Measurements from ENCODE around the gene GPD2.
A peak's percentile ranks its signal among the peaks of the same experiment; 100 is the strongest.

GPD2 gene

GRCh38 chr2:156435718-156436496, at the start of gene GPD2:
Gene GPD2 (plus strand): TSS chr2:156436379. CDS start chr2:156476106, 39,727 bp downstream.
- peak within 1 kb of the TSS; percentile 98 for H2AFZ ChIP-seq
- H3K27me3 ChIP-seq (ENCODE audit: control insufficient read depth, insufficient read depth, low read length), result no peaks in the 10 kb centered on the region
- H3K79me2 ChIP-seq, result peaks cover 9% of the 10 kb centered on the region
- H3K4me1 ChIP-seq, result peaks cover 42% of the 10 kb centered on the region
- peak within 1 kb of the TSS; percentile 96 for H3K27ac ChIP-seq
- H3K4me3 ChIP-seq (ENCODE audit: low read depth, low read length), result peak within 1 kb of the TSS; percentile 87
- peak within 1 kb of the TSS; percentile 90 for H3K4me2 ChIP-seq (ENCODE audit: low read length)
- TF ChIP-seq CTCF (IDR thresholded peaks at IDR 0.05), result peak; percentile 12
- peak within 1 kb of the TSS; percentile 81 for H3K9ac ChIP-seq
- H3K36me3 ChIP-seq (ENCODE audit: control insufficient read depth, insufficient read depth, low read length), result no peaks in the 10 kb centered on the region
- H3K9me3 ChIP-seq (ENCODE audit: control insufficient read depth, low read length), result no peaks in the 10 kb centered on the region

GRCh38 chr2:156394033-156394741, 42.0 kb upstream of the GPD2 start:
- Histone ChIP-seq H3K4me2 (ENCODE audit: low read length) (no peak overlapping the region), H3K27ac (no peak overlapping the region), H3K4me3 (ENCODE audit: low read depth, low read length) (no peak overlapping the region), H3K27me3 (ENCODE audit: control insufficient read depth, insufficient read depth, low read length) (no peaks in the 10 kb centered on the region), H3K36me3 (ENCODE audit: control insufficient read depth, insufficient read depth, low read length) (no peaks in the 10 kb centered on the region), H3K79me2 (no peaks in the 10 kb centered on the region), H3K9me3 (ENCODE audit: control insufficient read depth, low read length) (no peaks in the 10 kb centered on the region), H3K4me1 (peaks cover 2% of the 10 kb centered on the region), H2AFZ (no peak overlapping the region), H3K9ac (no peak overlapping the region)
- no peak for TF ChIP-seq CTCF (IDR thresholded peaks at IDR 0.05)

GRCh38 chr2:156396126-156396525, 40.1 kb upstream of the GPD2 start:
- H3K27me3 ChIP-seq (ENCODE audit: control insufficient read depth, insufficient read depth, low read length), result no peaks in the 10 kb centered on the region
- H3K9me3 ChIP-seq (ENCODE audit: control insufficient read depth, low read length), result no peaks in the 10 kb centered on the region
- no peak overlapping the region for H2AFZ ChIP-seq
- H3K4me3 ChIP-seq (ENCODE audit: low read depth, low read length), result no peak overlapping the region
- H3K36me3 ChIP-seq (ENCODE audit: control insufficient read depth, insufficient read depth, low read length), result no peaks in the 10 kb centered on the region
- H3K27ac ChIP-seq, result no peak overlapping the region
- H3K9ac ChIP-seq, result no peak overlapping the region
- no peak overlapping the region for H3K4me2 ChIP-seq (ENCODE audit: low read length)
- H3K4me1 ChIP-seq, result peaks cover 10% of the 10 kb centered on the region
- no peak for TF ChIP-seq CTCF (IDR thresholded peaks at IDR 0.05)
- no peaks in the 10 kb centered on the region for H3K79me2 ChIP-seq

GRCh38 chr2:156397229-156397628, 39.0 kb upstream of the GPD2 start:
- Histone ChIP-seq H3K36me3 (ENCODE audit: control insufficient read depth, insufficient read depth, low read length) (no peaks in the 10 kb centered on the region), H3K27me3 (ENCODE audit: control insufficient read depth, insufficient read depth, low read length) (no peaks in the 10 kb centered on the region), H2AFZ (no peak overlapping the region), H3K9ac (no peak overlapping the region), H3K4me2 (ENCODE audit: low read length) (no peak overlapping the region), H3K9me3 (ENCODE audit: control insufficient read depth, low read length) (no peaks in the 10 kb centered on the region), H3K79me2 (no peaks in the 10 kb centered on the region), H3K4me1 (peaks cover 10% of the 10 kb centered on the region), H3K27ac (no peak overlapping the region), H3K4me3 (ENCODE audit: low read depth, low read length) (no peak overlapping the region)
- no peak for TF ChIP-seq CTCF (IDR thresholded peaks at IDR 0.05)

Data from parathyroid adenoma (tissue), 2 donors.